Esophagus (tissue), 2 donors: Measurements from ENCODE around the gene TPRG1L. TPM values are rescaled to one million over a fixed set of nuclear protein-coding genes. Genes with fewer than 3 reads are reported as not detected.

ENCODE experiments used
- H3K27ac ChIP-seq, 2 donors: one replicate each; pipeline ENCODE4 v1.5.1; 2013; ENCODE audit warnings: low read depth in 2 of 2, mild to moderate bottlenecking in 2 of 2, inconsistent platforms in 1 of 2, low read length in 1 of 2, moderate library complexity in 1 of 2
- H3K27me3 ChIP-seq, 2 donors: one replicate each; pipeline ENCODE4 v1.6.1; 2013; ENCODE audit warnings: low read length in 2 of 2, control low read depth in 1 of 2, mild to moderate bottlenecking in 1 of 2; ENCODE audit not compliant: insufficient read depth in 2 of 2, control insufficient read depth in 1 of 2
- H3K36me3 ChIP-seq, 2 donors: one replicate each; pipeline ENCODE4 v1.6.1; 2013; ENCODE audit warnings: low read length in 1 of 2; ENCODE audit not compliant: control insufficient read depth in 2 of 2, insufficient read depth in 2 of 2
- H3K4me1 ChIP-seq, 2 donors: one replicate each; pipeline ENCODE4 v1.6.1; 2013; ENCODE audit warnings: low read length in 1 of 2; ENCODE audit not compliant: control insufficient read depth in 2 of 2, insufficient read depth in 2 of 2
- H3K4me3 ChIP-seq, 2 donors: one replicate each; pipeline ENCODE4 v1.5.1; 2013; ENCODE audit warnings: low read length in 2 of 2, mild to moderate bottlenecking in 2 of 2, low read depth in 1 of 2, moderate library complexity in 1 of 2
- H3K9me3 ChIP-seq, 2 donors: one replicate each; pipeline ENCODE4 v1.6.1; 2013; ENCODE audit warnings: mild to moderate bottlenecking in 2 of 2, low read depth in 1 of 2, low read length in 1 of 2, moderate library complexity in 1 of 2; ENCODE audit not compliant: control insufficient read depth in 2 of 2, insufficient read depth in 1 of 2
- WGBS, 2 donors: extraction: QIAGEN DNeasy Blood & Tissue Kit; methylation state at CpG; one replicate each; pipeline ENCODE4 v1.1.7; 2013; 5-methylcytosine and 5-hydroxymethylcytosine counted together
- polyA plus RNA-seq, 2 donors: library from polyadenylated mRNA; stranded (reverse); fragments of 200-250 nt; gene quantifications; one replicate each; pipeline ENCODE4 v1.2.3, GENCODE V29; 2013
- donor health status: healthy with polysubstance abuse.
- donor health status: Bipolar disorder and iron deficiency.

The TPRG1L gene
- polyA plus RNA-seq, 2 donors, result 20.1 to 32.8 TPM

- Histone ChIP-seq H3K9me3 (no peaks in the 10 kb centered on the region), H3K27me3 (no peaks in the 10 kb centered on the region), H3K4me1 (peaks cover 2 to 12% of the 10 kb centered on the region in 2 donors), H3K36me3 (no peaks in the 10 kb centered on the region), H3K27ac (no peak overlapping the region), H3K4me3 (no peak overlapping the region)
- 70 to 74% methylated on average over 14 of the region's 14 CpGs for WGBS, 2 donors
These were observed 40.0 kb downstream of the TPRG1L start for GRCh38 chr1:3664700-3665375.

- Histone ChIP-seq H3K4me3 (no peak overlapping the region), H3K36me3 (no peaks in the 10 kb centered on the region), H3K9me3 (no peaks in the 10 kb centered on the region), H3K4me1 (peaks cover 5 to 20% of the 10 kb centered on the region in 2 donors), H3K27me3 (no peaks in the 10 kb centered on the region), H3K27ac (no peak overlapping the region)
- 77 to 78% methylated on average over 8 of the region's 8 CpGs for WGBS, 2 donors
These were observed 43.3 kb downstream of the TPRG1L start for GRCh38 chr1:3668148-3668547.

DNA sequence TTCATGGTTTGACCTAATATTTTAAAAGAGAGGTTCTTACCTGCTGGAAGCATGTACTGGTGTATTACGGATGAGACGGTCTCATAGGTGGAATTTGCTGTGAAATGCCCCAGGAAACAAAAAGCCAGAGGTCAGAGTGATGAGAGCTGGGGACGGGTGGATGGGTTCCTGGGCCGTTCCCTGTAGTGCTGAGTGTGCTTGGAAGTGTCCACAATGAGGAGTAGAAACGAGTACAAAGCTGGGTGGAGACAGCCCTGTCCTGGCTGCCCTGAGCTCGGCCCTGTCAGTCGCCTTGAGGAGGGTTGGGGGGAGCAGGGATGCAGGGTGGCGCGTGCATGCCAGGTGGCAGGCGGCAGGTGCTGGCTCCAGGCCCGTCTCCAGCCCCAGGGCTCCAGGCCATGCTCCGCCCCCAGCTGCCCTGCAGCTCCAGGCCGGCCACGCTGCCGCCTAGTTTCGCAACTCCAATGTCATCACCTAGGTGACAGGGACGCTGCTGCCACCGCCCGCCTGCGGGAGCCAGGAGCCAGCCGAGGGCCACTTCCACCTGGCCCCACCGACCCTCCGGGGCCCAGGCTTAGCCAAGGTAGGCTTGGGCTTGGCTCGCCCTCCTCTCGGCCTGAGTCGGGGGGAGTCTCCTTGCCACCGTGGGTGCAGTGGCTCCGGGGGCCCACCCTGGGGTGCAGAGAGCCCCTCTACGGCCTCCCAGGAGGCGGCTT is 43.9 kb downstream of the TPRG1L start:
- Histone ChIP-seq H3K9me3 (no peaks in the 10 kb centered on the region), H3K4me1 (peaks cover 5 to 20% of the 10 kb centered on the region in 2 donors), H3K4me3 (no peak overlapping the region), H3K27ac (no peak overlapping the region), H3K27me3 (no peaks in the 10 kb centered on the region), H3K36me3 (no peaks in the 10 kb centered on the region)
- WGBS, 2 donors, result 25 to 27% methylated on average over 28 to 30 of the region's 30 CpGs

DNA sequence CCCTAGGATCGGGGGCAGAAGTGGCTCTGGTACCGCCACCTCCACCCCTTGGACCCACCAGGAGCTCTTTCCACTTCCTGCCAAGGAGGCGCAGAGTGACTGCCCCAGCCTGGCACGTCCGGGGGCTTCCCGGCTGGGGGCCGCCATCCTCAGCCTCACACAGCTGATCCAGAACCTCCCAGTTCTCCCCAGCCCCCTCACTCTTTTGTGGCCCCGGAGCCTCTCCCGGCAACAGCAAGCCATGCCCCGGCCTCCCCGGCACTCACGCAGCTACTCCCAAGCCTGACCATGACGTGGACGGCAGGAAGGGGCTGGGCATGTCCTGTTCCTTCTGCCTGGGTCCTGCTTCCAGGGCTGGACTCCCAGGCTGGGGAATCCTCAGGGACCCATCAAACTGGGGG is 44.6 kb downstream of the TPRG1L start:
- no peaks in the 10 kb centered on the region for H3K9me3 ChIP-seq
- peaks cover 5 to 23% of the 10 kb centered on the region in 2 donors for H3K4me1 ChIP-seq
- H3K36me3 ChIP-seq, result no peaks in the 10 kb centered on the region
- no peak overlapping the region for H3K27ac ChIP-seq
- 66 to 76% methylated on average over 14 of the region's 14 CpGs for WGBS, 2 donors
- no peak overlapping the region for H3K4me3 ChIP-seq
- H3K27me3 ChIP-seq, result no peaks in the 10 kb centered on the region

DNA sequence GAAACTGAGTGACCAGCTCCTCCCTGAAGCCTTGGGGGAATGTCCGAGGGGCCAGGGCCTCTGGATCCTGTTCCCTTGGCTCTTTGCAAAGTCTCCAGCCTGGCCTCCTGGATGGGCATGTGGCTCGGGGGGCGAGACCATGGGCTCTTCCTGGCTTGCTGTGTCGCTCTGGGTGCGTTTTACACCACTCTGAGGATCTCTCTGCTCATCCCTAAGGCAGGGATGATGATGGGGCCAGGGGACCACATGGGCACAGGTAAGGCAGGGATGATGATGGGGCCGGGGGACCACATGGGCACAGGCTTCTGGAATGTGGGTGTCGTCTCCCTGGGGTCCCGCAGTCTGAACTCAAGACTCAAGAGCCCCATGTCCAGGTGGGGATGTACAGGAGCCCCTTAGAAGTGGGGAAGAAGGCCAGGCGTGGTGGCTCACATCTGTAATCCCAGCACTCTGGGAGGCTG is 45.2 kb downstream of the TPRG1L start:
- no peak overlapping the region for H3K4me3 ChIP-seq
- H3K27me3 ChIP-seq, result no peaks in the 10 kb centered on the region
- H3K9me3 ChIP-seq, result no peaks in the 10 kb centered on the region
- H3K4me1 ChIP-seq, result peaks cover 5 to 22% of the 10 kb centered on the region in 2 donors
- H3K27ac ChIP-seq, result no peak overlapping the region
- H3K36me3 ChIP-seq, result no peaks in the 10 kb centered on the region
- WGBS, 2 donors, result 87 to 94% methylated on average over 9 of the region's 9 CpGs

DNA sequence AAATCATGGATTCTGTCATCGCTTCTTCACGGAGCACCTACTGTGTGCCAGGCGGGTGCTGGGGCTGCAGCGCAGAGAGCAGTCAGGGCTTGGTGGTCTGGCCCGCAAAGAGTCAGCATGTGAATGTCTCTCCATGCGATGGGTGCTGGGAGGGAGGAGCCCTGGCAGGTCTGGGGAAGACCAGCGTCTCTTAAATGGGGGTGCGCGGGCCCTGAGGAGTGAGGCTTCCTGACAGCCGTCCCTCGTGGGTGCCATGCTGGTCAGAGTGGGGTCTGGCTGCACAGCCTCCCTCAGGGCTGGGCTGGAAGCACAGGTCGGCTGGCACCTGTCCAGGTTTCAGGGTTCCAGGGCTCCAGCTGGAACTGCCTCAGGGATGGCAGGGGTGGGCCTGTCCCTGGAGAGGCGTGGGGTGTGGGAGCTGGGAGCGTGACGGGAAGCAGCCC is 46.0 kb downstream of the TPRG1L start:
- no peaks in the 10 kb centered on the region for H3K9me3 ChIP-seq
- H3K36me3 ChIP-seq, result no peaks in the 10 kb centered on the region
- no peak overlapping the region for H3K4me3 ChIP-seq
- 84% methylated on average over 15 of the region's 15 CpGs for whole genome bisulfite sequencing, 2 donors
- H3K4me1 ChIP-seq, result peaks cover 5 to 22% of the 10 kb centered on the region in 2 donors
- no peak overlapping the region for H3K27ac ChIP-seq
- no peaks in the 10 kb centered on the region for H3K27me3 ChIP-seq

GRCh38 chr1:3671371-3672180 is 46.8 kb downstream of the TPRG1L start:
- 56 to 67% methylated on average over 29 of the region's 29 CpGs for WGBS, 2 donors
- H3K27me3 ChIP-seq, result no peaks in the 10 kb centered on the region
- H3K4me3 ChIP-seq, result no peak overlapping the region
- no peaks in the 10 kb centered on the region for H3K9me3 ChIP-seq
- H3K36me3 ChIP-seq, result no peaks in the 10 kb centered on the region
- H3K4me1 ChIP-seq, result peaks cover 5 to 22% of the 10 kb centered on the region in 2 donors
- H3K27ac ChIP-seq, result no peak overlapping the region

DNA sequence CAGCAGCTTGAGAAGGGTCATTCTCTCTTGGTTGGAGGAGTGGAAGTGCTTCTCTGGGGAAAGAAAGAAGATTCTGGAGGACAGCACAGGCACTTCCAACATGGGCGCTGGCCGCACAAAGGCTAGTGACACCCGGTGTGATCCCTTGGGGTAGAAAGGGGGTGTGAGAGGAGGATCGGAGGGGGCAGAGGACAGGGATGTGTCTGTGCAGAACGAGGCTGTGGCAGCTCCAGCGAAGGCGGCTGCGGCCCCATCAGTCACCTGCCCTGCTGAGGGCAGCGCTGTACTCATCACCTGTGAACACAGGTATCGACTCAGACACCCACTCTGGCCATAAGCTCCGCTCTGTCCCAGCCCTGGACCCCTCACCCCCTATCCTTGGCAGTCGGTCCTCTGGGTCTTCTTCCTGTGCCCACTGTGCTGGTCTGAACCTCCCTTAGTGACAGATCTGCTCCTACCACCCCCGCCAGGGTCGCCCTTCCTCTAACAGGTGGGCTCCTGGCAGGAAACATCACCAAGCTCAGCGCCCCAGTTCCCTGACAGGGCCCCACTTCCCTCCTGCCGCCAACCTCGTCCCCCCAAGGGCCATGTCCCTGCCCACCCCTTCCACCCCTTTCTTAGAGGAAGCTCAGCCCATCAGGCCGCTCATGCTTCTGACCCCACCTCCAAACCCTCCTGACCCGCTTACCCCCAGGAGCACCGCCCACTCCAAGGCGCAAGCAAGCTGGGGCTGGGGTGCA is 47.6 kb downstream of the TPRG1L start:
- no peak overlapping the region for H3K27ac ChIP-seq
- H3K9me3 ChIP-seq, result no peaks in the 10 kb centered on the region
- no peak overlapping the region for H3K4me3 ChIP-seq
- H3K4me1 ChIP-seq, result peaks cover 5 to 22% of the 10 kb centered on the region in 2 donors
- H3K36me3 ChIP-seq, result no peaks in the 10 kb centered on the region
- H3K27me3 ChIP-seq, result no peaks in the 10 kb centered on the region
- 83 to 85% methylated on average over 21 of the region's 21 CpGs for whole genome bisulfite sequencing, 2 donors

DNA sequence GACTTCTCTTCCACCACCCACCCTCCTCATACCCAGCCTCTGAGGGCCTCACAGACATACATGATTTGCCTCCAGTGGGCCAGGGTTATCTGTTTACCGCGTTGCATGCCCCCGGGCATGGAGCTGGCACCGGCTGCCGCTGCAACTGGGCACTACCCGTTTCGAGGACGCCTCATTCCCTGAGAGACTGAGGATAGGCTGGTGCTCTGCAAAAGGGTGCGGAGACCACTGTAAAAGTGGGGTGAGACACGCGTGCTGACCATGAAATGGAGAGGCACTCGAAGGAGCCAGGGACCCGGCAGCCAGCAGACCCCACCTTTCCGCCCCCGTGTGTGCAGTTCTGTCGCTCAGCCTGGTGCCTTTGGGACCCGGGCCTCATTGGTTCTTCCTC is 48.2 kb downstream of the TPRG1L start:
- peaks cover 5 to 22% of the 10 kb centered on the region in 2 donors for H3K4me1 ChIP-seq
- no peaks in the 10 kb centered on the region for H3K36me3 ChIP-seq
- no peak overlapping the region for H3K27ac ChIP-seq
- H3K27me3 ChIP-seq, result no peaks in the 10 kb centered on the region
- 77 to 81% methylated on average over 17 of the region's 17 CpGs for WGBS, 2 donors
- H3K9me3 ChIP-seq, result no peaks in the 10 kb centered on the region
- H3K4me3 ChIP-seq, result no peak overlapping the region
